WI38 (cell line): ENCODE measurements around the gene SELP.

ENCODE experiments used
- H3K4me3 ChIP-seq: 2 replicates; pipeline ENCODE4 v1.5.1; 2011; ENCODE audit warnings: low read depth, mild to moderate bottlenecking, control low read depth, low read length
- CTCF ChIP-seq: IDR thresholded peaks from 2 replicates; pipeline ENCODE4 v1.5.1; 2012; ENCODE audit warnings: low read depth, mild to moderate bottlenecking, control low read depth, low read length

The SELP gene

GRCh38 chr1:169586067-169586394 is 43.9 kb downstream of the SELP start:
- no peak overlapping the region for H3K4me3 ChIP-seq
- no peak for TF ChIP-seq CTCF

- TF ChIP-seq CTCF = no peak
- H3K4me3 ChIP-seq = no peak overlapping the region
Observed at GRCh38 chr1:169585181-169585580, 44.7 kb downstream of the SELP start.

- H3K4me3 ChIP-seq = no peak overlapping the region
- no peak for TF ChIP-seq CTCF
Observed at GRCh38 chr1:169584483-169585144, 45.3 kb downstream of the SELP start.

- H3K4me3 ChIP-seq = no peak overlapping the region
- TF ChIP-seq CTCF = no peak
Observed at GRCh38 chr1:169577981-169578738, 51.8 kb downstream of the SELP start.

GRCh38 chr1:169576935-169577331 is 53.0 kb downstream of the SELP start:
- TF ChIP-seq CTCF = no peak
- H3K4me3 ChIP-seq = no peak overlapping the region

- TF ChIP-seq CTCF = no peak
- H3K4me3 ChIP-seq = no peak overlapping the region
Observed at GRCh38 chr1:169576241-169576934, 53.5 kb downstream of the SELP start.

GRCh38 chr1:169574336-169574735 is 55.6 kb downstream of the SELP start:
- TF ChIP-seq CTCF = no peak
- no peak overlapping the region for H3K4me3 ChIP-seq
